Measurements from ENCODE around the gene COL6A1.

DNA sequence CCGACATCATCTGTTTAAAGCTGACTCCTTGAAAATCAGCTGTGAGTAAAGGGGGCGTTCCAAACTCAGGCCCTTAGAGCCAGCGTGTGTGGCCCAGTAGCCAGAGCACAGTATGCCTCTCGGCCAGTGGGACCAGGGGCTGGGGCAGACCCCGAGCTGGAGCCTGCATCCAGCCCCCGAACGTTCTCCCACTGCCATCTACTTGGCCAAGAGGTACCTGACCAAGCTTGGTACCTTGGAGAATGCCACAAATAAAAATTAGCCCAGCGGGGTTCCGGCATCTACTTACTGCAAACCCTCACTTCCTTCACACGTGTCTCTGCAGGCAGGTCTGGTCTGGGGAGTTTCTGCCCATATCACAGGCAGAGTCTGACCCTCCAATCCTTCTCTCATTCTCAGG is 59.6 kb downstream of the COL6A1 start:
- TF ChIP-seq, protein P1, sequence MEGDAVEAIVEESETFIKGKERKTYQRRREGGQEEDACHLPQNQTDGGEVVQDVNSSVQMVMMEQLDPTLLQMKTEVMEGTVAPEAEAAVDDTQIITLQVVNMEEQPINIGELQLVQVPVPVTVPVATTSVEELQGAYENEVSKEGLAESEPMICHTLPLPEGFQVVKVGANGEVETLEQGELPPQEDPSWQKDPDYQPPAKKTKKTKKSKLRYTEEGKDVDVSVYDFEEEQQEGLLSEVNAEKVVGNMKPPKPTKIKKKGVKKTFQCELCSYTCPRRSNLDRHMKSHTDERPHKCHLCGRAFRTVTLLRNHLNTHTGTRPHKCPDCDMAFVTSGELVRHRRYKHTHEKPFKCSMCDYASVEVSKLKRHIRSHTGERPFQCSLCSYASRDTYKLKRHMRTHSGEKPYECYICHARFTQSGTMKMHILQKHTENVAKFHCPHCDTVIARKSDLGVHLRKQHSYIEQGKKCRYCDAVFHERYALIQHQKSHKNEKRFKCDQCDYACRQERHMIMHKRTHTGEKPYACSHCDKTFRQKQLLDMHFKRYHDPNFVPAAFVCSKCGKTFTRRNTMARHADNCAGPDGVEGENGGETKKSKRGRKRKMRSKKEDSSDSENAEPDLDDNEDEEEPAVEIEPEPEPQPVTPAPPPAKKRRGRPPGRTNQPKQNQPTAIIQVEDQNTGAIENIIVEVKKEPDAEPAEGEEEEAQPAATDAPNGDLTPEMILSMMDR (IDR thresholded peaks at IDR 0.05; ENCODE audit: poor library complexity, severe bottlenecking), result no peak
- TF ChIP-seq REST (IDR thresholded peaks at IDR 0.05; ENCODE audit: borderline replicate concordance), result no peak
- TF ChIP-seq TAF1 (IDR thresholded peaks at IDR 0.05; ENCODE audit: low read depth), result no peak
- no peak for TF ChIP-seq EZH2 (IDR thresholded peaks at IDR 0.05; ENCODE audit: borderline replicate concordance, insufficient read depth, low read length, poor library complexity, severe bottlenecking)
- no peak for TF ChIP-seq POLR2AphosphoS5 (IDR thresholded peaks at IDR 0.05)
- TF ChIP-seq RAD21 (conservative IDR thresholded peaks at IDR 0.05), result no peak

All from neural cell (in vitro differentiated cells).